ENCODE results near the gene ANKRD13D.

The ANKRD13D gene

DNA sequence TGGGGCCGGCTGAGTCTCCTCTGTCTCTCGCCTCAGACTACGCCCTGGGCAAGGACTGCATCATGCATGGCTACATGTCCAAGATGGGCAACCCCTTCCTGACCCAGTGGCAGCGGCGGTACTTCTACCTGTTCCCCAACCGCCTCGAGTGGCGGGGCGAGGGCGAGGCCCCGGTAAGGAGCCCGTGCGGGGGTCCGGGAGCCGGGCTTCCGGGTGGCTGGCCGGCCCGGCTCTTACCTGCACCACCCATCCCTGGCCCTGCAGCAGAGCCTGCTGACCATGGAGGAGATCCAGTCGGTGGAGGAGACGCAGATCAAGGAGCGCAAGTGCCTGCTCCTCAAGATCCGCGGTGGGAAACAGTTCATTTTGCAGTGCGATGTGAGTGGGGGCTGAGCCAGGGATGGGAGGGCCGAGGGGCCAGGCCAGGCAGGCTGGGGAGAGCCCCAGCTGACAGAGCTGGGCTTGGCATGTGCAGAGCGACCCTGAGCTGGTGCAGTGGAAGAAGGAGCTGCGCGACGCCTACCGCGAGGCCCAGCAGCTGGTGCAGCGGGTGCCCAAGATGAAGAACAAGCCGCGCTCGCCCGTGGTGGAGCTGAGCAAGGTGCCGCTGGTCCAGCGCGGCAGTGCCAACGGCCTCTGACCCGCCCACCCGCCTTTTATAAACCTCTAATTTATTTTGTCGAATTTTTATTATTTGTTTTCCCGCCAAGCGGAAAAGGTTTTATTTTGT lies 4.1 kb upstream of the ANKRD13D start:
- in situ Hi-C loops (cut with HindIII; ENCODE audit: low sequenced_read_pairs): no loop called here

DNA sequence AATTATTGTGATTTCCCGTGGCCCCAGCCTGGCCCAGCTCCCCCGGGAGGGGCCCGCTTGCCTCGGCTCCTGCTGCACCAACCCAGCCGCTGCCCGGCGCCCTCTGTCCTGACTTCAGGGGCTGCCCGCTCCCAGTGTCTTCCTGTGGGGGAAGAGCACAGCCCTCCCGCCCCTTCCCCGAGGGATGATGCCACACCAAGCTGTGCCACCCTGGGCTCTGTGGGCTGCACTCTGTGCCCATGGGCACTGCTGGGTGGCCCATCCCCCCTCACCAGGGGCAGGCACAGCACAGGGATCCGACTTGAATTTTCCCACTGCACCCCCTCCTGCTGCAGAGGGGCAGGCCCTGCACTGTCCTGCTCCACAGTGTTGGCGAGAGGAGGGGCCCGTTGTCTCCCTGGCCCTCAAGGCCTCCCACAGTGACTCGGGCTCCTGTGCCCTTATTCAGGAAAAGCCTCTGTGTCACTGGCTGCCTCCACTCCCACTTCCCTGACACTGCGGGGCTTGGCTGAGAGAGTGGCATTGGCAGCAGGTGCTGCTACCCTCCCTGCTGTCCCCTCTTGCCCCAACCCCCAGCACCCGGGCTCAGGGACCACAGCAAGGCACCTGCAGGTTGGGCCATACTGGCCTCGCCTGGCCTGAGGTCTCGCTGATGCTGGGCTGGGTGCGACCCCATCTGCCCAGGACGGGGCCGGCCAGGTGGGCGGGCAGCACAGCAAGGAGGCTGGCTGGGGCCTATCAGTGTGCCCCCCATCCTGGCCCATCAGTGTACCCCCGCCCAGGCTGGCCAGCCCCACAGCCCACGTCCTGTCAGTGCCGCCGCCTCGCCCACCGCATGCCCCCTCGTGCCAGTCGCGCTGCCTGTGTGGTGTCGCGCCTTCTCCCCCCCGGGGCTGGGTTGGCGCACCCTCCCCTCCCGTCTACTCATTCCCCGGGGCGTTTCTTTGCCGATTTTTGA lies 3.3 kb upstream of the ANKRD13D start:
- in situ Hi-C loops (cut with HindIII; ENCODE audit: low sequenced_read_pairs): no loop called here

DNA sequence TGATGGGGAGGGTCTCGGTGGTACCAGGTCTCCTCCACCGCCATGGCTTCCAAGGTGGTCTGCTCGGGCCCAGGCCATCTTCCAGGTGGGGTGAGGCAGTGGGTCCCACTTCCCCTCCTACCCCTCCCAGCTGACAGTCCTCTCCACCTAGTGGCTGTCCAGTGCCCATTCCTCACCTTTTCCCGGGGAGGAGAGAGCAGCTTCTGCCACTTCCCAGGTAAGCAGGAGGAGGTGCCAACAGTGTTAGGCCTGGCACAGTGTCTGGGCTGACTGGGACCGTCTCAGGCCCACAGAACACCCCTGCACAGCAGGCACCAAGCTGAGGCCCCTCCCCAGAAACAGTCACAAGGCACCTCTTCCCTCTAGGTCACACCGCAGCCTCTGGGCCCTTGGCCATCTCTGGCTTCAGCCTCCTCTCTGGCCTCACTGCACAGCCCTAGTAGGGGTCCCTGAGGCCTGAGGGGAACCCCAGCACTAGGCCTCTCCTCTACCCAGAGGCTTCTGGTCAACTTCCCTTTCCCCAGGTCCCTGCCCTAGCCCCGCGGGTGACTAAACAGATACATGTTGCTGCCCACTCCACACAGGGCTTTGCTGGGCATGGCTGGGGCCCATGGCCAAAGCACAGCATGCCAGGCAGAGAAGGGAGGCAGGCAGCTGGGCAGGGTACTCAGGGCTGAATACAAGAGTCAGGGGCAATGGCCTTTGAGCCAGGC lies 2.3 kb upstream of the ANKRD13D start:
- in situ Hi-C loops (cut with HindIII; ENCODE audit: low sequenced_read_pairs): no loop called here

DNA sequence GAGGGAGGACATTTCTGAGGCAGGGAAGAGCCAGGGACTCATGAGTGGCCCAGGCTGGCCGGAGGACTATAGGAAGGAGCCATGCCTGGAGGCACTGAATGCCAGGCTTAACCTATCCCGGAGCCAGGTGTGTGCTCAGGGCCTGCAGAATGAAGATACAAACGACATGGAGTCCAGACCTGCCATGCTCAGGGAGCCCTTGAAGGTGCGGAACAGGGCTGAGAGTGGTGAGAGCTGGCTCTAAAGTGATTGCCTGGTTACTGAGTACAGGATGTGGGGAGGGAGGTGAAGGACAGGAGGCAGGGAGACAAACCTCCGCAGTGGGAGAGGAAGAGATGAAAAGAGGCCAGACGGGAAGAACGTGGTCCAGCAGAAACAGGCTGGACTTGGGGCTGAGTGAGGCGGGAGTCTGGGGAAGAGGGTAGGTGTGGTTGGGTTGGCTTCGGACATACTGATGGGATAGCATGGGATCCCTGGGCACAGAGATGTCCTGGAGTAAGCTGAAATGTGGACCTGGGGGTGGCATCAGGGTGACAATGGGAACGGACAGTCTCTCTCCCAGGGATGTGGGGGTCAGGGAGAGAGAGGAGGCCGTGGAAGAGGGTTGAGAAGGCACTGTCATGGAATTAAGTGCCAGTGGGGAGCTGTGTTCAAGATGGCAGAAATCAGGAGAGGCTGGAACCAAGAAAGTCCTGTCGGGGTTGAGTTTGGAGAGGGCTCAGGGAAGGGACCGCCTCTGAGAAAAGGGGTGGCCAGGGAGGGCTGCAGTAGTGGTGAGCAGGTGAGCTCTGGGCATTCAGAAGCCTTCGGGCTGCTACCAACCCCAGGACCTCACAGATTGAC lies 1.5 kb upstream of the ANKRD13D start:
- in situ Hi-C loops (cut with HindIII; ENCODE audit: low sequenced_read_pairs): no loop called here

DNA sequence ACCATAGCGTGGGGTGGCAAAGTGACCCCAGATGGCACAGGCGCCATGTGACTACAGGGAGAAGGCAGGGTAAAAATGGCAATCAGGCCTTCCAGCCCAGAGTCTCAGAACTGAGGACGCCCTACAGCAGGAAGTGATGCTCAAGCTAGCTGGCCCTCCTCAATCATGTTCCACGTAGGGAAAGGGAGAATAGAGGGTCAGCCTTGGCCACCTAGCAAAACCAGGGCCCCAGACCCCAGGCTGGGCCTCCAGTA lies 978 bp upstream of the ANKRD13D start:
- in situ Hi-C loops (cut with HindIII; ENCODE audit: low sequenced_read_pairs): no loop called here

DNA sequence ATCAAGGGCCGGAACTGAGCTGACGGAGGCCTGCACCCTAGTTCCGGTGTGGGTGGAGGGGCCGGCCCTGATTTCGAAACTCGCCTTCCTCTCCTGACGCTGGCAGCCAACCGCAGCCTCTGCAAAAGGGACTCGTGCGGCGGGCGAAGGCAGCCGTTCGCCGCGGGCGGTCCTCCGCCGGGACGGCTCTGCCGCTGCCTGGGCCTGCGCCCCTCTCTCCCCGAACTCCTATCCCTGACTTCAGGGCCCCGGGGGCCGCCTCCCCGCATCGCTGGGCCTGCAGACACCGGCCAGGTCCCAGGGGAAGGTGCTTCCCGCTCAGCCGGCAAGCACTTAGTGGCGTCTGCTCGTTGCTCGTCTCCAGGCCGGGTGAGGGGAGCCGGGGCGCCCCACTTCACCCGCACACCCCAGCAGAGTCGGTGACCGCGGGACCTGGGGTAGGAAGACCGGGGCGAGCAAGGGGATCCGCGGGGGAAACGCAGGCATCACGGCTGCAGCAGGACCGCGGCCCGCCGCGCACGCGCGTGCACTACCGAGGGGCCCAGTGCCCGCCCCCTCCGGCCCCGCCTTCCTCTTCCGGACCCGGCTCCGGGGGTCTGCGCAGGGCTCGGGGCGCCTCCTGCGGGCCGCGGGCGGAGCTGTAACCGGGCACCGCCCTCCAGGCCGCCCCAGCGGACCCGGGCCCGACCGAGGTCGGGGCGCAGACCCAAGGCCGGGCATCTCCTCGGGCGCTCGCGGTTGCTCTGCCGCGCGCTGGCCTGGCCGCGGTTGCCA lies 464 bp upstream of the ANKRD13D start:
- in situ Hi-C loops (cut with HindIII; ENCODE audit: low sequenced_read_pairs): no loop called here

DNA sequence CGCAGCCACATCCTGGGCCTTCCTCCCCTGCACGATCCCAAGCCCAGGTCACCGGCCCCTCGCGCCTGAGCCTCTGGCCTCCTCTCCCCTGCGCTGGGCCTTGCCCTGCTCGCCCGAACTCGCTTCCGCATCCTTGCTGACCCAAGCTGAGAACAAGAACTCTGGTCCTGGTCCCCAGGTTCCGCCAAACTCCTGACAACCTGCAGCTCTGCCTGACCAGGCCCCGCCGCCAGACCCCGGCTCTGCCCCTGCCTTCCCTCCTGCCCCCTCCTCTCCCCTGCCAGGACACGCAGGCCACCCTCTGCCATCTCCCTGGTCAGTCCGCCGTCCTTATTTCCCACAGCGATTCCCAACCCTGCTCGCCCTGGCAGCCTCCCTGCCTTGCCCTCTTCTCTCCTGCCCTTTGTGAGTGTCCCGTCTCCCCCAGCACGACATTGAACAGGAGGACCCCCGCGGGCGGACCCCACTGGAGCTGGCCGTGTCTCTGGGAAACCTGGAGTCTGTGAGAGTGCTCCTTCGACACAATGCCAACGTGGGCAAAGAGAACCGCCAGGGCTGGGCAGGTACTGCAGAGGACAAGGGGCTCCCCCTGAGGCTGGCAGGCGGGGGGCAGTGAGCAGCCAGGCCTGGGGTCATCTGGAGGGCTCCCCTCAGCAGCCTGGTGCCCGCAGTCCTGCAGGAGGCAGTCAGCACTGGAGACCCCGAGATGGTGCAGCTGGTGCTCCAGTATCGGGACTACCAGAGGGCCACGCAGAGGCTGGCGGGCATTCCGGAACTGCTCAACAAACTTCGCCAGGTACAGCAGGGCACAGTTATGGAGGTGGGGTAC lies 762 bp downstream of the ANKRD13D start:
- in situ Hi-C loops (cut with HindIII; ENCODE audit: low sequenced_read_pairs): no loop called here

DNA sequence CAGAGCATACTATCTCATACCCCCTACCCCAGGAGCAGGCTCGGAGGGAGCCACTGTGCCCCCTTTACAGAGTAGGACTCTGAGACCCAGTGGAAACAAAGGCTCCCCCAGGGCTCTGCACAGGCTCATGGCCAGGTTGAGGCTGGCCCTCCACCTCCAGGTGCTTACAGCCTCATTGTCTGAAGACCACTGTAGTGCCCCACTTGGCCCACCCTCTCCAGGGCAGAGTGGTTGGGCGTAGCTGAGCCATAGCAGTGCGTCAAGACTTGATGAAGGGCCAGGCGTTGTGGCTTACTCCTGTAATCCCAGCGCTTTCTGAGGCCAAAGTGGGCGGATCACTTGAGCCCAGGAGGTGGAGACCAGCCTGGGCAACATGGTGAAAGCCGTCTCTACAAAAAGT lies 1.7 kb downstream of the ANKRD13D start:
- in situ Hi-C loops (cut with HindIII; ENCODE audit: low sequenced_read_pairs): no loop called here

DNA sequence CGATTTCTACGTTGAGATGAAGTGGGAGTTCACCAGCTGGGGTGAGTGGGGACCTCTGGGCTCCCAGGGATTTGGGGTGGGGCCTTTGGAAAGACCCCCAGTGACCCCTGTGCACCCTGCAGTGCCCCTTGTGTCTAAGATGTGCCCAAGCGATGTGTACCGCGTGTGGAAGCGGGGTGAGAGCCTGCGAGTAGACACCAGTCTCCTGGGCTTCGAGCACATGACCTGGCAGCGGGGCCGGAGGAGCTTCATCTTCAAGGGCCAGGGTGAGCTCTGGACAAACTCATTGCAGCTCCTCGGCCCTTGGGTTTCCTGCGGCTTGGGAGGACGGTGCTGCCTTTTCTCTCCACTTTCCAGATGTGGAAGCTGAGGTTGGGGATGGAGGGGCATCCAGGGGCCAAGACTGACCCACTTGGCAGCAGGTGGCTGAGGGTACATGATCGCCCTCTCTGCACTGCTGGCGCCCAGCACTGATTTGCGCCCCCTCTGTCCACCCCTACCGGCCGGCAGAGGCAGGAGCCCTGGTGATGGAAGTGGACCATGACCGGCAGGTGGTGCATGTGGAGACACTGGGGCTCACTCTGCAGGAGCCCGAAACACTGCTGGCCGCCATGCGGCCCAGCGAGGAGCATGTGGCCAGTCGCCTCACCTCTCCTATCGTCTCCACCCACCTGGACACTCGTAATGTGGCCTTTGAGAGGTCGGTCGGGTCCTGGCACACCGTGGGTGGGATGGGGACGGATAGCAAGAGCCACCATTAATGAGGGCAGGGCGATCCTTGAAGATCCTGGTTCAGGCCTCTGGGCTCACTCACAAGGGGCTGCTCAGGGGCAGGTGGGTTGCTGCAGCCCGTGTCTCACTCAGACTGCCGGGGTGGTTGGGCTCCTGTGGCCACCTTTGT lies 2.6 kb downstream of the ANKRD13D start:
- in situ Hi-C loops (cut with HindIII; ENCODE audit: low sequenced_read_pairs): no loop called here

DNA sequence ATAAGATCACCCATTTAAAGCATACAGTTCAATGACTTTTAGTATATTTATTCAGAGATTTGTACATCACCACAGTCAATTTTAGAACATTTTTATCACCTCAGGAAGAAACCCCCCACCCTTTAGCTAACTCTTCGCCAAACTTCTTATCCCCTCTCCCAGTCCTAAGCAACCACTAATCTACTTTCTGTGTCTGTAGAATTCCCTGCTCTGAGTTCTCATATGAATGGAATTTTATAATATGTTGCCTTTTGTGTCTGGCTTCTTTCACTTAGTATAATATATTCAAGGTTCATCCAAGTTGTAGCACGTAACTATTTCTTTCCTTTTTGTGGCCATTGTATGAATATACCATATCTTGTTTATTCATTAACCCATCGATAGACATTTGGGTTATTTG lies 3.6 kb downstream of the ANKRD13D start:
- in situ Hi-C loops (cut with HindIII; ENCODE audit: low sequenced_read_pairs): no loop called here

DNA sequence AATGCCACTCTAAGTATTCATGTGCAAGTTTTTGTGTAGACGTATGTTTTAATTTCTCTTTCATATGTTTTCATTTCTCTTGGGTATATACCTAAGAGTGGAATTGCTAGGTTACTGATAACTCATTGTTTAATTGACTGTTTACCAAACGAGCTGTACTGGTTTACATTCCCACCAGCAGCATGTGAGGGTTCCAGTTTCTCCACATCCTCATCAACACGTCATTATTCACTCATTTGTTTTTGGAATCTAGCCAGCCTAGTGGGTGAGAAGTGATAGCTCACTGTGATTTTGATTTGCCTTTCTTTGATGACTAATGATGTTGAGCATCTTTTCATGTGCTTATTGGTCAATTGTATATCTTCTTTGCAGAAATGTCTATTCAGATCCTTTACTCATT lies 4.0 kb downstream of the ANKRD13D start:
- in situ Hi-C loops (cut with HindIII; ENCODE audit: low sequenced_read_pairs): no loop called here

DNA sequence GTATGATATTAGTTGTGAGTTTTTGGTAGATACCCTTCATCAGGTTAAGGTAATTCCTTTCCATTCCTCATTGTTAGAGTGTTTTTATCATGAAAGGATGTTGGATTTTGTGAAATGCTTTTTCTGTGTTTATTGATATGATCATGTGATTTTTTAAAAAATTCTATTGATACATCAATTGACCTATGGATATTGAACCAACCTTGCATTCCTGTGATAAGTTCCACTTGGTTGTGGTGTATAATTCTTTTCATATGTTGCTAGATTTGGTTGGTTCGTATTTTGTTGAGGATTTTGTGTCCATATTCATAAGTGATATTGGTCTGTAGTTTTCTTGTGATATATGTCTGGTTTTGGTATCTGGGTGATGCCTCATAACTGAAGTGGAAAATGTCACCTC lies 6.7 kb downstream of the ANKRD13D start:
- in situ Hi-C loops (cut with HindIII; ENCODE audit: low sequenced_read_pairs): no loop called here

DNA sequence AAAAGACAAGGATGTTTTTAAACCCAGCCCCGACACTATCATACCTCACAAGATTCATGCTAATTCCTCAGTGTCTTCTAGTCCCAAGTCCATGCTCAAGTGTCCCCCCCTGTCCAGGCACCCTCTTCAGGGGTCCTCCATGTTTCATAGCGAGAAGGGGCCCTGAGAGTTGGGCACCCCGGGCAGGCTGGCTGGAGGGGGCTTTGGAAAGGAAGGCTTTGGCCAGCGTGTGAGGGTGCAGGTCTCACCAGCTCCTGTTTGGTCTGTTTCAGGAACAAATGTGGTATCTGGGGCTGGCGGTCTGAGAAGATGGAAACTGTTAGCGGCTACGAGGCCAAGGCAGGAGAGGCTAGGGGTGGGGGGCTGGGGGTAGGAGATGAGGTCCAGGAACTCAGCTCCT lies 9.7 kb downstream of the ANKRD13D start:
- in situ Hi-C loops (cut with HindIII; ENCODE audit: low sequenced_read_pairs): no loop called here

DNA sequence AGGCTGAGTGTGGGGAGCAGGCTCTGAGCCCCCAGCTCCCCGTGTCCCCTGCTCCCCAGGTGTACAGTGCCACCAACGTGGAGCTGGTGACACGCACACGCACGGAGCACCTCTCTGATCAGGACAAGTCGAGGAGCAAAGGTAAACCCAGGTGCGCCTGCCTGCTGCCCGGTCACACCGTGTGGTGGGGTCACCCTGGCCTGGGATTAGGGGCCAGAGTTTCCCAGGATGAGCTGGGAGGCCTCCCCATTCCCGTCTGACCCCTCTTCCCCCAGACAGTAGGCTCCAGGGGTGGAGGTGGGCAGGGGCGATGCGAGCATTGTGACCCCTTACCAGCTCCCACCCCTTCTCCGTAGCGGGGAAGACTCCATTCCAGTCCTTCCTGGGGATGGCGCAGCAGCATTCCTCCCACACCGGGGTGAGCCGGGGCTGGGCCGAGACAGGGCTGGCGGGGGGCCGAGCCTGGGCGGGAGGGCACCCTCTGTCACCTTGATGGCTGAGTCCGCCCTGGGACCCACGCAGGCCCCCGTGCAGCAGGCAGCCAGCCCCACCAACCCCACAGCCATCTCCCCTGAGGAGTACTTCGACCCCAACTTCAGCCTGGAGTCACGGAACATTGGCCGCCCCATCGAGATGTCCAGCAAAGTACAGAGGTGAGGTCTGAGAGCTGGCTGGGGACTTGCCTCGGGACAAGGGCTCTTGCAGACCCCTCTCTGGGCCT lies 10.5 kb downstream of the ANKRD13D start:
- in situ Hi-C loops (cut with HindIII; ENCODE audit: low sequenced_read_pairs): no loop called here

DNA sequence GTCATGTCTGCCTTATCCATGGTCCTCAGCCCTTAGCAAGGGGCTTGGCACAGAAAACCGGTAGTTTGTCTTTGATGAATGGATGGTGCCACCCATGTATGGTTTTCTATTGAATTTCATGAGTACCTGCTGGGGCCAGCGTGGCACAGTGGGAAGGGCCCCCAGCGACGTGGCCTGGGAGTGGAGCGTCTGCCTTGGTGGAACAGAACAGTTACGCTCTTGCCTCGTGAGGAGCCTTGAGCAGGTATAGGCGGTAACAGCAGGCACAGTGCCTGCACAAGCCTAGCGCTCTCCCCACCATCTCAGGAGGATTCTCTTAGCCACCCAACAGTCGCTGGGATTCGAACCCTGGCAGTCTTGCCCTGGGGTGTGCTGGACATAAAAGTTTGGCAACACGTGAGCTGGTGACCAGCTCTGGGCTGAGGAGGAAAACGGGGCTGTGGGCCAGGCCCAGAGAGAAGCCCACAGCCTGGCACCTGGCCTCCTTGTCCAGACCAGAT lies 11.2 kb downstream of the ANKRD13D start:
- in situ Hi-C loops (cut with HindIII; ENCODE audit: low sequenced_read_pairs): no loop called here

DNA sequence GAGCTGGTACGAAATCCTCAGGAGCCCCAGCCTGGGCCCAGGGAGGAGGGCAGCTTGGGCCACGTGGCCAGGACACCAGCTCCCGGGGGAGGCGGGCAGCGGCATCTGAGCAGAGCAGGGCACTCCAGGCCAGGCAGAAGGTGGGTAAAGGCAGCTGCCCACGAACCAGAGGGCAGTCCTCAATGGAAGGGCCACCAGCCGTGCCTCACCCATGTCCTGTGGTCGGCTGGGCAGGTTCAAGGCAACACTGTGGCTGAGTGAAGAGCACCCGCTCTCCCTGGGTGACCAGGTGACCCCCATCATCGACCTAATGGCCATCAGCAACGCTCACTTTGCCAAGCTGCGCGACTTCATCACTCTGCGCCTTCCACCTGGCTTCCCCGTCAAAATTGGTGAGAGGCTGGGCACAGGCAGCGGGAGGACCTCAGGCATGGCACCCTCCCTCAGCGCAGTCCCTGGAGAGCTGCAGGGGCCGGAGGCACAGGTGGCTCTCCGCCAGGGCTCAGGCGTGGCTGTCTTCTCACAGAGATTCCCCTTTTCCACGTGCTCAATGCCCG lies 11.7 kb downstream of the ANKRD13D start:
- in situ Hi-C loops (cut with HindIII; ENCODE audit: low sequenced_read_pairs): no loop called here

DNA sequence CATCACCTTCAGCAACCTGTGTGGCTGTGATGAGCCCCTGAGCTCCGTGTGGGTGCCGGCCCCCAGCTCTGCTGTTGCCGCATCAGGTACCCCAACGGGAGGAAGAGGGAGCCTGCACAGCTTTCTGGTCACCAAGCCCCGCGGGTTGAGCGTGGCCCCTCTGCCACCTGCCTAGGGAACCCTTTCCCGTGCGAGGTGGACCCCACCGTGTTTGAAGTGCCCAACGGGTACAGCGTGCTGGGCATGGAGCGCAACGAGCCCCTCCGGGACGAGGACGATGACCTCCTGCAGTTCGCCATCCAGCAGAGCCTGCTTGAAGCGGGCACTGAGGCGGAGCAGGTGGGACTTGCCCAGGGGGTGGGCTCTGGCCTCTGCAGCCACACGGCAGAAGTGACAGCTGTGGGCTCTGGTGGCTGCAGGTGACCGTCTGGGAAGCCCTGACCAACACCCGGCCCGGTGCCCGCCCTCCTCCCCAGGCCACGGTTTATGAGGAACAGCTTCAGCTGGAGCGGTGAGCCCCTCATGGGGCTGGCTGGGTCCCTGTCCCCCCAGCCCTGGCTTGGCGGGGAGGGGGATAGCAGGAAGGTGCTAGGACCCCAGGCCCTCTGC lies 12.3 kb downstream of the ANKRD13D start:
- in situ Hi-C loops (cut with HindIII; ENCODE audit: low sequenced_read_pairs): no loop called here
